Daoy (cell line): ENCODE measurements around the gene ZFP42. TPM values are rescaled to one million over a fixed set of nuclear protein-coding genes. Genes with fewer than 3 reads are reported as not detected.
"Not testable (repeated sequence)": the region's sequence is repeated elsewhere in the genome, so short reads cannot be mapped to it uniquely, and the experiment has no call there.

Source experiments
- DNase-seq: peaks from one replicate; pipeline ENCODE4 v3.0.0-alpha.2; 2015; ENCODE audit warnings: low read depth
- total RNA-seq: library from RNA; depleted of rRNA; stranded (reverse); fragments of >200 nt; shearing (Covaris generic); gene quantifications from 2 replicates; pipeline ENCODE4 v1.2.3, GENCODE V29; 2014; rRNA removed

ZFP42 gene
- total RNA-seq, result 23.8 and 31.0 TPM in 2 replicates

- DNase-seq, result peak; percentile 64
Measured at GRCh38 chr4:187995322-187996207, at the start of gene ZFP42. Gene ZFP42 (plus strand): TSS chr4:187995771. CDS start chr4:188002808, 7,037 bp downstream.

GRCh38 chr4:187961171-187961570 is 34.4 kb upstream of the ZFP42 start:
- DNase-seq, result no peak

- DNase-seq, result no peak
Measured at GRCh38 chr4:187961961-187962360, 33.6 kb upstream of the ZFP42 start.

- DNase-seq, result no peak
Measured at GRCh38 chr4:187962926-187963325, 32.6 kb upstream of the ZFP42 start.

- no peak for DNase-seq
Measured at GRCh38 chr4:187965726-187966125, 29.8 kb upstream of the ZFP42 start.

- peak; percentile 27 for DNase-seq
Measured at GRCh38 chr4:187972135-187972534, 23.4 kb upstream of the ZFP42 start.

- DNase-seq, result no peak
Measured at GRCh38 chr4:187983746-187984145, 11.8 kb upstream of the ZFP42 start.

GRCh38 chr4:187992971-187993370 is 2.6 kb upstream of the ZFP42 start:
- DNase-seq, result no peak

- DNase-seq, result peak; percentile 42
Measured at GRCh38 chr4:187993827-187994226, 1.7 kb upstream of the ZFP42 start.

GRCh38 chr4:187996502-187997177 is 1.1 kb downstream of the ZFP42 start:
- DNase-seq, result peak; percentile 68

- DNase-seq, result not testable (repeated sequence)
Measured at GRCh38 chr4:187997991-187998390, 2.4 kb downstream of the ZFP42 start.

- DNase-seq, result no peak
Measured at GRCh38 chr4:187999406-187999932, 3.9 kb downstream of the ZFP42 start.

- DNase-seq, result no peak
Measured at GRCh38 chr4:188002323-188002722, 6.8 kb downstream of the ZFP42 start.

- no peak for DNase-seq
Measured at GRCh38 chr4:188002751-188003150, 7.2 kb downstream of the ZFP42 start.

- DNase-seq, result no peak
Measured at GRCh38 chr4:188005561-188005960, 10.0 kb downstream of the ZFP42 start.

GRCh38 chr4:188006285-188006848 is 10.8 kb downstream of the ZFP42 start:
- DNase-seq, result no peak

GRCh38 chr4:188008377-188008776 is 12.8 kb downstream of the ZFP42 start:
- peak; percentile 69 for DNase-seq

GRCh38 chr4:188012426-188012945 is 16.9 kb downstream of the ZFP42 start:
- DNase-seq, result peak; percentile 37

GRCh38 chr4:188015025-188015940 is 19.7 kb downstream of the ZFP42 start:
- DNase-seq, result peak; percentile 46

GRCh38 chr4:188016754-188017153 is 21.2 kb downstream of the ZFP42 start:
- no peak for DNase-seq

- no peak for DNase-seq
Measured at GRCh38 chr4:188018262-188018661, 22.7 kb downstream of the ZFP42 start.
